HUES6 (cell line): Measurements from ENCODE around the gene MYO7A.

Source experiments
- H3K27ac ChIP-seq: 2 replicates; pipeline ENCODE4 v1.7.0; 2013; ENCODE audit warnings: low read depth, mild to moderate bottlenecking, low read length, inconsistent platforms
- H3K27me3 ChIP-seq: 2 replicates; pipeline ENCODE4 v1.6.1; 2013; ENCODE audit warnings: low read length; ENCODE audit not compliant: control insufficient read depth, insufficient read depth
- H3K36me3 ChIP-seq: 2 replicates; pipeline ENCODE4 v1.6.1; 2013; ENCODE audit warnings: low read length; ENCODE audit not compliant: control insufficient read depth, insufficient read depth
- H3K4me1 ChIP-seq: 2 replicates; pipeline ENCODE4 v1.6.1; 2013; ENCODE audit warnings: low read length; ENCODE audit not compliant: control insufficient read depth, insufficient read depth
- H3K4me3 ChIP-seq: 2 replicates; pipeline ENCODE4 v1.5.1; 2013; ENCODE audit warnings: low read depth, low read length
- H3K9ac ChIP-seq: one replicate; pipeline ENCODE4 v1.6.1; 2013; ENCODE audit warnings: mild to moderate bottlenecking, low read length
- H3K9me3 ChIP-seq: 2 replicates; pipeline ENCODE4 v1.6.1; 2013; ENCODE audit warnings: low read depth, low read length; ENCODE audit not compliant: control insufficient read depth, insufficient read depth

The MYO7A gene

GRCh38 chr11:77127920-77128691 is at the start of gene MYO7A:
TSS of gene MYO7A (plus strand) at chr11:77128246. CDS start at chr11:77130635, 2,389 bp downstream.
- Histone ChIP-seq H3K9ac (peak within 1 kb of the TSS; percentile 22), H3K36me3 (no peaks in the 10 kb centered on the region), H3K4me1 (peaks cover 15% of the 10 kb centered on the region), H3K4me3 (peak within 1 kb of the TSS; percentile 51), H3K27ac (no peak within 1 kb of the TSS), H3K27me3 (no peaks in the 10 kb centered on the region), H3K9me3 (no peaks in the 10 kb centered on the region)

GRCh38 chr11:77079666-77080065 is 48.4 kb upstream of the MYO7A start:
- H3K36me3 ChIP-seq, result no peaks in the 10 kb centered on the region
- H3K27me3 ChIP-seq, result no peaks in the 10 kb centered on the region
- no peak overlapping the region for H3K4me3 ChIP-seq
- H3K9me3 ChIP-seq, result no peaks in the 10 kb centered on the region
- H3K9ac ChIP-seq, result no peak overlapping the region
- H3K4me1 ChIP-seq, result peaks cover 12% of the 10 kb centered on the region; the same call in 1 of the 2 replicates
- H3K27ac ChIP-seq, result no peak overlapping the region

DNA sequence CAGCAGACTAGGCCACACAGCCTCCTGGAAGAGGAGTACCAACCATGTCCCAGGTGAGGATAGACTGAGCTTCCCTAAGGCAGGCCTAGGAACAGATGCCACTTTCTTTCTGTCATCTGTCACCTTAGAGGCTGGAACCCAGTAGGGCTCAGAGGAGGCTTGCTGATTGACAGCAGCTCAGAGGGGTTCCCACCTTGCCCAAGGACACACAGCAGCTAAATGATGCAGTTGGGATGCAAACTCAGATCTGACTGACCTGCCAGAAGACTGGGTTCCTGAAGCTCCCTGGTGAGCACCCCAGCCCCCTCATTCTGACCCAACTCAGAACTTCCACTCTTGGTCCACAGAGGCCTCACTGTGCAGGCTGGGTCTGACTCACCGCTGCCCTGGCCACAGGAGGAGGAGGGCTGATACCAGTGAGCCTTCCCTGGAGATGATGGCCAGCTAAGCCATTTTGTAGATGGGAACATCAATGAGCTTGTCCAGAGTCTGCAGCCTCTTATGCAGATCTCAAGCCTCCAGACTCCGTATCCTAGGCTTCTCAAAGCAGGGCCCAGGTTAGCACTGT is 47.3 kb upstream of the MYO7A start:
- no peak overlapping the region for H3K27ac ChIP-seq
- H3K4me3 ChIP-seq, result no peak overlapping the region
- H3K4me1 ChIP-seq, result peaks cover 12% of the 10 kb centered on the region; the same call in 1 of the 2 replicates
- no peaks in the 10 kb centered on the region for H3K36me3 ChIP-seq
- H3K9me3 ChIP-seq, result no peaks in the 10 kb centered on the region
- H3K27me3 ChIP-seq, result no peaks in the 10 kb centered on the region
- no peak overlapping the region for H3K9ac ChIP-seq

GRCh38 chr11:77081381-77081851 is 46.6 kb upstream of the MYO7A start:
- Histone ChIP-seq H3K9ac (no peak overlapping the region), H3K27me3 (no peaks in the 10 kb centered on the region), H3K36me3 (no peaks in the 10 kb centered on the region), H3K9me3 (no peaks in the 10 kb centered on the region), H3K4me3 (no peak overlapping the region), H3K4me1 (peaks cover 12% of the 10 kb centered on the region; the same call in 1 of the 2 replicates), H3K27ac (no peak overlapping the region)

DNA sequence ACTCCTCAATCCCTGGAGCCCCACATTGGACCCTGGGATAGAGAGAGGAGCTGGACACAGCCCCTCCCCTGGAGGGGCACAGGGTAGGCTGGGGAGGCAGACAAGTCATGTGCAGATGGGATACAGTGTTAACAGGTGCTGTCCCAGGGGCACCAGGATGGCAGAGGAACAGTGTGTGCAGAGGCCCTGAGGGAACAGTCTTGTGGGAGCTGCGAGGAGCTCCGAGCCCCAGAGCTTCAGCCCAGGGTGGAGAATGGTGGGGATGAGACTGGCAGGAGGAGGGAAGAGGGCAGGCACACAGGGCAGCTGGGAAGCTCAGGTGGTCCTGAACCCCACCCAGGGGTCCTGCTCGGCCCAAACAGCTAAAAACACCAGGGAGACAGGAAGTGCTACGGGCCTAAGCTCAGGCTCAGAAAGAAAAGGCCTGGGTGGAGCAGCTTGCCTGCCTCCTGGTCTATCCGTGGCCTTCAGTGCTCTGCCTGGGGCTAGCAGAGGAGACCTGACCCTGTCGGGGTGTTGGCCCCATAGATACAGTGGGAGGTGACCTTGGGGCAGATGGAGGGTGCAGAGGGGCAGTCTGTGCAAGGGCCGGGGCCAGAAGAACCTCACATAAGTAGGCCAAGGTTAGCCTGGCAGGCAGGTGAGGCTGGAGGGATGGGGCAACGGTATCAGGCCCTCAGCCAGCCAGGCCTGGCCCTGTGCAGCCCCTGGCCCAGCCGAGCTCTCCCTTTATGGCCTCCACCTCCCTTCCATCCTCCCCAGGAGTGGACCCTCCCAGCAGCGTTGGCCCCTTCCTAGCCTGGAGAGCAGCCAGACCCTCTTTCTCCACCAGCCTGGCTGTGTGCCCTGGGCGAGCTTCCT is 45.8 kb upstream of the MYO7A start:
- Histone ChIP-seq H3K9me3 (no peaks in the 10 kb centered on the region), H3K27me3 (no peaks in the 10 kb centered on the region), H3K4me3 (no peak overlapping the region), H3K9ac (peak overlapping the region; percentile 35), H3K36me3 (no peaks in the 10 kb centered on the region), H3K27ac (no peak overlapping the region), H3K4me1 (peaks cover 12% of the 10 kb centered on the region; the same call in 1 of the 2 replicates)

DNA sequence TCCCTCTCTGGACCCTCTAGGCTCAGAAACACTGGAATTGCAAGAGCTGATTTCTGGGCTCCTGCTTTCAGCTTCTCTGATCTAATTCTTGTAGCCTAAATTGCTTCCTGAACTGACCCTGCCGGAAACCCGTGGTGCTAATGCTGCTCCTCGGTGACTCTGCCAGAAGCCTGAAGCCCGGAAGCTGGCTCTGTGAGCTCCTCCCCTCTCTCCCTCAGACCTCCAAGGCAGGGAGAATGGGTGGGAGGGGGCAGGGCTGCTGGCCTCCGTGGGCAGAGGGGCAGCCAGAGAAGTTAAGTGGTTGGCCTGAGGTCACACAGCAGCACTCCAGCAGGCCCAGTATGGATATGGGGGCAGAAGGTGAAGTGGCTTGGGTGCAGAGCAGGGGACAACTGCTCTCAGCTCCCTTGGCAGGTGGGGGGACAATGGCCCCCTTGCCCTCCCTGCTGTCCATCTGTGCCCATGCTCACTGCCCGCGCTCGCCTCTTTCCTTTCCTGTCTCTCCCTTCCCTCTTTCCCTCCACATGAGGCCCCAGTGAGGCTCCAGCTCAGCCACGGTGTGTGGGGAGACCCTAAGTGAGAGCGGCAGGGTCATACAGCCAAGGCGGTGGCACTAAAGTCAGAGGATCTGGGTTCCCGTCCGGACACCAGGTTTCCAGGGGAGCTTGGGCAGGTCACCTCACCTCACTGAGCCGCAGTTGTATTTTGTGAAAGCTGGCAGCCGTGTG is 45.0 kb upstream of the MYO7A start:
- no peak overlapping the region for H3K4me3 ChIP-seq
- peak overlapping the region; percentile 35 for H3K9ac ChIP-seq
- no peaks in the 10 kb centered on the region for H3K27me3 ChIP-seq
- peaks cover 12% of the 10 kb centered on the region; the same call in 1 of the 2 replicates for H3K4me1 ChIP-seq
- H3K36me3 ChIP-seq, result no peaks in the 10 kb centered on the region
- no peak overlapping the region for H3K27ac ChIP-seq
- no peaks in the 10 kb centered on the region for H3K9me3 ChIP-seq

DNA sequence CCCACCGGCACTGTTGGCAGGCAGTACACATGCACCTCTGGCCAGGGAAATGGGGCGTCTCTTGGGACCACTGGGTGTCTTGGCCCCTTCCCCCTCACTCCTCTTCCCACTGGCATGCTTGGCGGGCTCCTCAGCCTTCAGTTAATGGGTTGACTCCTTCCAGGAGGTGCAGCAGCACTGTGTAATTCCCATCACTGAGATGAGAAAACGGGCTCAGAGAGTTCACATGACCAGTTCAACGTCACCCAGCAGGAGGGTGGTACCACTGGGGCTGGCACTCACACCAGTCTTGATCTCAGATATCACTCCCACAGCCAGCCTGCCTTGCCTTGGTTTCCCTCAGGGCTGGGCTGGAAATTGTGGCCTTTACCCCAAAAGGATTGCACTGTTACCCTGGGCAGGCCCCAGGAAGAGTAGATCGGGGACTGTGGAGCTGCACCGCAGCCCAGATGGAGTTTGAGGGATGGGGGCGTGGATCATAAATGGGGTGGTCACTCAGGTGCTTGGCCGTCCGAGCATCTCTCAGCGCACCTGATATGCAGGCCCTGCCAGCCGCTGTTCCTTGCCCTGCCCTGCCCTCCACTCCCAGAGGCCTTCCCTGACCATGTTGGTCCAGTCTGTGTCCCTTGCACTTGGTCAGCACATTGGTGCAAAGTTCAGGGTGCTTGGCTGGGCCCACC is 44.3 kb upstream of the MYO7A start:
- H3K9ac ChIP-seq, result no peak overlapping the region
- H3K4me3 ChIP-seq, result no peak overlapping the region
- H3K27ac ChIP-seq, result no peak overlapping the region
- peaks cover 12% of the 10 kb centered on the region; the same call in 1 of the 2 replicates for H3K4me1 ChIP-seq
- no peaks in the 10 kb centered on the region for H3K36me3 ChIP-seq
- H3K27me3 ChIP-seq, result no peaks in the 10 kb centered on the region
- H3K9me3 ChIP-seq, result no peaks in the 10 kb centered on the region

DNA sequence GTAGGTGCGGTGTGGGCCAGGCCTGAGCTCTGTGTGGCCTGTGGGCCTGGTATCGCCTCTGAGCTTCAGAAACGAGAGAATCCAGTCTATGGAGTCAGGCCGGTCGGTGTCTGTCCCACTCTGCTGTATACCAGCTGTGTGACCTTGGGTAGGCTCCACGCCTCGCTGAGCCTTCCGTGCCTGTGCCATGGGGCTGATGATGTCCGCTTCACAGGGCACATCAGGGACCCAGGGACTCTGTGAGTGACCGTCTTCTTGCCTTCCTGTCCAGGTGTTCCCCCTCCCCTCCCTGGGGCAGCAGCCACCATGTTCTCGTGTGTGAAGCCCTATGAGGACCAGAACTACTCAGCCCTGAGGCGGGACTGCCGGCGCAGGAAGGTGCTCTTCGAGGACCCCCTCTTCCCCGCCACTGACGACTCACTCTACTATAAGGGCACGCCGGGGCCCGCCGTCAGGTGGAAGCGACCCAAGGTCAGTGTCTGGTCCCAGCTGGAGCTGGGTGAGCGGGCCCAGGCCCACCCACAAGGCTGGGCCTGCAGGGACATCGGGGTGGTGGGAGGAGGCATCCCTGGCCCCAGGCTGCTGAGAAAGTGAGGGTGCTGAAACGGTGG is 43.4 kb upstream of the MYO7A start:
- H3K4me1 ChIP-seq, result peaks cover 12% of the 10 kb centered on the region; the same call in 1 of the 2 replicates
- H3K9ac ChIP-seq, result no peak overlapping the region
- no peaks in the 10 kb centered on the region for H3K36me3 ChIP-seq
- no peak overlapping the region for H3K27ac ChIP-seq
- H3K9me3 ChIP-seq, result no peaks in the 10 kb centered on the region
- H3K4me3 ChIP-seq, result no peak overlapping the region
- no peaks in the 10 kb centered on the region for H3K27me3 ChIP-seq

GRCh38 chr11:77085652-77086051 is 42.4 kb upstream of the MYO7A start:
- no peaks in the 10 kb centered on the region for H3K9me3 ChIP-seq
- no peaks in the 10 kb centered on the region for H3K27me3 ChIP-seq
- H3K9ac ChIP-seq, result no peak overlapping the region
- no peaks in the 10 kb centered on the region for H3K36me3 ChIP-seq
- H3K4me3 ChIP-seq, result no peak overlapping the region
- H3K27ac ChIP-seq, result no peak overlapping the region
- H3K4me1 ChIP-seq, result peaks cover 14% of the 10 kb centered on the region; the same call in 1 of the 2 replicates
